H4 (cell line): ENCODE results near the gene LDLRAD4. TPM values are rescaled to one million over a fixed set of nuclear protein-coding genes. Genes with fewer than 3 reads are reported as not detected.

Experiments used
- DNase-seq: peaks from one replicate; pipeline ENCODE4 v3.0.0-alpha.2; 2015; ENCODE audit warnings: low spot score
- total RNA-seq: library from RNA; depleted of rRNA; stranded (reverse); fragments of >200 nt; shearing (Covaris generic); gene quantifications from 2 replicates; pipeline ENCODE4 v1.2.3, GENCODE V29; 2014

Gene LDLRAD4
- total RNA-seq, 1 experiment from 2014 or later = 6.9 TPM

DNA sequence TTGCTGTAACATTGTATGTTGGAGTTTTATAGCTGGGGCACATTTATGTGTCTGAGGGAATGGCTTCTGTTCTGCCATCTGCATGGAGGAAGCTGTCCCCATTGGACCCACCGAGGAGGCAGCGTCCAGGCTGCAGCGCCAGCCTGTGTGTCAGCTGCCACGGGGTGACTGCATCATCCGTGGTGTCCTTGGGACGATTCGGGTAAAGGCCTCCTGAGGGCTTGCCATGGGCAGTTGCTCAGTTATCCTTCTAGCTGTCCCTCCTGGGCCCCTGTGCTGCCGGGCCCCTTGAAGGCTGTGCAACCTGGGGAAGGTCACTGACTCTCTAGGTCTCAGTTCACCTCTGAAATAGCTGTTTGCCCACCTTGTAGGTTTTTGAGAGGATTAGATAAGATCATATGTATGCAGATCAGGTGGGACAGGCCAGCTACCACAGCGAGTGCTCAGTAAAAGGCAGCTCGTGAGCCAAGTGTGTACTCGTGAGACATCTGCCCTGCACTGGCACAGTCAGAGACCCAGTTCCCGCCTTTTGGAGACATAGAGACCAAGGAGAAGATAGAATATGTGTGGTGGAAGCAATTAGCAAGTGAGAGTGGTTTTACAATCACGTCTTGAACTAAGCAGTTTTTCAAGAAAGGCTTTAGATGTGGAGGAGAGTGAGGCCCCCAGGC lies 10.6 kb downstream of the LDLRAD4 start:
- no peak for DNase-seq

DNA sequence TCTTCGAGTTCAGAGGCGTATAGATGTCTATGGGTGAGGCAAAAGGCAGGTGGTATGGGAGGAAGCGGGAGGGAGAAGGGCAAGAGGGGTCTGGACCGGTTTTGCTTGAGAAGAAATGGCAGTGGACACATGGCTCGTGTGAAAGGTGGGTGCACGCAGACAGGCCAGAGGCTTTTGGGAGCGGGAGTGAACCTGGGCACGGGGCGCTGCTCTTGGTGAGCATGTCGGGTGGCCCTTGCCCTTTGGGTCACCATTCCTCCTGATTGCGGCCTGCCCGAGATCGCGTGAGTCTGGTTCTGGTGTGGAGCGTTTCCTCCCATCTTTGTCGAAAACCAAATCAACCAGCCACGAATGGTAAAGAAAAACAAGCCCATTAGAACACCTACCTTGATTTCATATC lies 12.6 kb downstream of the LDLRAD4 start:
- no peak for DNase-seq

- no peak for DNase-seq
Observed at GRCh38 chr18:13232086-13232917, 13.7 kb downstream of the LDLRAD4 start.

DNA sequence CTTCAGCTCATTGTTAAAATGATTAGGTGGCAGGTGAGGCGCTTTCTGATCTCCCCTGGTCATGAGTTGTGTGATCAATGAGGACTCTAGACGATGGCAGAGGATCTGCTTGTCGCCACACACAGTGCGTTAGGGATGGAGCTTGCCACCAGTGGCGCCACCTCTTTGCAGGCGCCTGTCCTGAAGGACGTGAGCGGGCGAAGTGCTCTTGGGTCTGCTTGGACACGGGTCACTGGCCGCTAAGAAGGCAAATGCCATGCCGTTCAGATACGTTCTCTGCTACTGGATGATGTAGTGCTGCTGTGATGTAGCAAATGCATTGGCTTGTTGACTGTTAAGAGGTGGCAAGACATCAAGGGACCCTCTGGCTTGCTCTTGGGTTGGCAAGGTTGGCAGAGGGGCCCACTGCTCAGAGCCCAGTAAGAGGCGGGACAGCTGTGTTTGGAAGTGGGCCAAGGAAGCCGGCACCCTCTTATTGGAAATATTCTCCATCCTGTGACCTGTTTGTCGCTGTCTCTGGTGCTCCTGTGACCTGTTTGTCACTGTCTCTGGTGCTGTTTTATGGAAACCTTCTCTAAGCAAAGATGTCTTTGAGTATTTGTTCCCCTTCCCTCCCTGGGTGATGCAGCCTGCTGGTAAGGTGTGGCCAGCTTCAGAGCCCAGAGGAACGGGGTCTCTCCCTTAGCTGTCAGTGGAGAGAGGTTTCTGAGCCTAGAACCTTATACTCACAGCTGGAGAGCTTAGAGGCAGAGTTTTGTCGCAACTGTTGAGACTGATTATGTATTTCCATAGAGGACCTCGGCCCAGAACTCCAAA lies 14.6 kb downstream of the LDLRAD4 start:
- DNase-seq = no peak

DNA sequence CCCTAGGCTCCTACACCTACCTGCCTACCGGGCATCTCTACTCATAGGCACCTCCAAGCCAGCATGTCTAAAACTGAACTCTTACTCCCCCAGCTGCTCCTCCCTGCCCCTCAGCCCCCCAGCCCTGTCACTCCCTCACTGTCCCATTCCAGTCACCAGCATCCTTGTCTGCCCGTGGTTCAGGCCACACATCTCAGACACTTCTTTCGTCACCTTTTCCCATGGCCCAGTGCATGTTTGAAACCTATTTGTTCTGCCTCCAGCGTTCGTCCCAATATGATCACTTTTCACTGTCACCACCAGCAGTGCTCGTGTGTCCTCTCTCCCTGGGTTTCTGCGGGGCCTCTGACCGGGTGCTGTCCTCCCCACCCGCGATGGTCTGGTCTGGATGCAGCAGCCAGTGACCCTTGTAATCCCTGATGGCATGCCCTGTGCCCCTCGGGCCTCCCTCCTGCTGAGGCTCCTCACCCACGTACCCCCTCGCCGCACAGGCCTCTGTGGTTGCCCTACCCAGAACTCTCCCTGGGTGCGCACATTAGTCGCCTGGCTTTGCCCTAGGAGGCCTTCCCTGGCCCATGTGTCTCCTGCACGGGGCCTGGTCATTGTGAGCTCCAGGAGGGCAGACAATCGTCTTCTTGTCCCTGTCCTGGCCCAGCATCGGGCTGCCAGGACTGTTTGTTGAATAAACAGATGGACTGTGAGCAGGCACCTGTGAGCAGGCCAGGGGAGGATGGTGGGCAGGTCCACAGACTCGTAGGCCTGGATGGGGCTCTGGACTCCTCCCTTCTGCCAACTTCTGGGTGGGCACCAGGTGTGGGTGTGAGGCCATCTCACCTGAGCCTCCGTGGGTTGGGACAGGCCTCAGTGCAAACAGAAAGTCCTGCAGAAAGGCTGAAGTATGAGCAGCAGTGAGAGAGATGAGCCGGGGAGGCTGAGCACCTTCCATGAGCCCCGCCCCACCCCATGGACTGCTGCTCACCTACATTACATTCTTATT lies 15.5 kb downstream of the LDLRAD4 start:
- DNase-seq = no peak

- no peak for DNase-seq
Observed at GRCh38 chr18:13235421-13235831, 16.9 kb downstream of the LDLRAD4 start.

DNA sequence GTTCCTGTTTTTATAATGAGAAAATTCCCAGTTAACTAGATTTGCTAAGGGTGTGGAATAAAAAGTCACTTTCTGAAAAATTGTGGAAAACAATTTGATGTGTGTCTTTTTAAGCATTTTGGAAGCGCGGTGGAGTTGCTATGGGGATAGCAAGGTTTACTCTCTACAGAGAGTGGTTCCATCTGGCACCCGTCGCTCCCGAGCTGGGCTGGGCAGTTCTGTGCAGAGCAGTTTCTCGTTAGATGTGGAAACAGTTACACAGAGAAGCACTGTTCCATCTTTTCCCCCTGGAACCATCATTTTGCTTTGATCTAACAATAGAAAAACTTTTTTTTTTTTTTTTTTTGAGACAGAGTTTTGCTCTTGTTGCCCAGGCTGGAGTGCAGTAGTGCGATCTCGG lies 17.4 kb downstream of the LDLRAD4 start:
- no peak for DNase-seq

DNA sequence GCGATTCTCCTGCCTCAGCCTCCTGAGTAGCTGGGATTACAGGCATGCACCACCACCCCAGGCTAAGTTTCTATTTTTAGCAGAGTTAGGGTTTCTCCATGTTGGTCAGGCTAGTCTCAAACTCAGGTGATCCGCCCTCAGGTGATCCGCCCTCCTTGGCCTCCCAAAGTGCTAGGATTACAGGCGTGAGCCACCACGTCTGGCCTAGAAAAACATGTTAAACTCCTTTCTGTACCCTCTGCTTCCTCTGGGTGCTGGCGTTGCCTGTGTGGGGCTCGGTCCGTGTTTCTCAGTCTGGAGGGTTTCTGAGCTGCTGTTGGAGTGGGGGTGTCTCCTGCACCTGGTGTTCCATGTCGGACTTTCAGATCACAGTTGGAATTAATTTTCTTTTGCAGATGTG lies 17.9 kb downstream of the LDLRAD4 start:
- no peak for DNase-seq

- DNase-seq = no peak
Observed at GRCh38 chr18:13237073-13237472, 18.5 kb downstream of the LDLRAD4 start.

DNA sequence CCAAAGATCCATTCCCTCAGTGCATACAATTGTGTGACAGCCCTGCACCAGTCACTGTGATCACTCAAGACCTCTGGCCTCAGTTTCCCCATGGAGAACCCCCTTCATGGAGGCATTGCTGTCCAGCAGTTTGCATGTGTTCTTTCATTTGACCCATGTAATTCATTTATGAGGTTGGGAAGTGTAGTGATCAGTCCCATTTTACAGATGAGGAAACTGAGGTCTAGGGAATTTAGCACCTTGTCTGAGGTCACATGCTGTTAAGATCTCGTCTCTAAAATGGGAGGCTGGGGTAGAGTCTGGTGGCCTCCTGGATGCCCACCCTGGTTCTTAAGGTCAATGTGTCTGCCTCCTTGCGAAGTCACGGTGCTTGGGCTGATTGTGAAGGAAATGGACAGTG lies 19.1 kb downstream of the LDLRAD4 start:
- DNase-seq = no peak

DNA sequence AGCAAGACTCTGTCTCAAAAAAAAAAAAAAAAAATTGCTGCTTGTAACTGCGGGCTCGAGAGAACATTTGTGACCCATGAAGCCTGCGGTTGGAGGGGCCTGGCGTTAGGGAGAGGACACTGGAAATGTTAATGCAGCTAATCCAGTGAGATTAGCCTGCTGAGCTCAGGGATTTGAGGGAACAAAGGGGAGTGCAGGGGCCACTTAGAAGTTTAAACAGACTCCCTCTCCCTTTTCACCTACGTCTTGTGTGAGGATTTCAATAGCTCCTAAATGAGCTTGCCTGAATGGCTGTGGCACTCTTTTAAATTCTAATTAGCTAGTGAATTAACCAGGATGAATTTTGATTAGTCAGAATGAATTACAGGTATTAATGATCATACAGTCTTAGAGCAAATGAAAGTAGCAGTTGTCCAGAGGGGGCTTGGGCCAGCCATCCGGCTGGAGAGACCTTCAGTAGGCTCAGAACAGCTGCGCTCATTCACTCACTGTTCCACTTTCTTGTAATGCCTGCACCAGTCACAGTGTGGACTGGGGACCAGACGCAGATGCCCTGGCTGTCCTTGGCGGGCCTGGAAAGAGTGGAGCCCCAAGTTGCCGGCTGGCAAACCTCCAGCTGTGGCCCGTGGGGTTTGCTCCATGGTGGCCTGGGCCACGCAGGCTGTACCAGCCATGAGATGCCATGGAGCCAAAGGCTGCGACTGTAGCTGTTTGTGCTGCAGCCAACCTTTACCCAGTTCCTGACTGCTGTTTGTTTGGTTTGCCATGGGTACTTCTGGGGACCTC lies 20.8 kb downstream of the LDLRAD4 start:
- no peak for DNase-seq

DNA sequence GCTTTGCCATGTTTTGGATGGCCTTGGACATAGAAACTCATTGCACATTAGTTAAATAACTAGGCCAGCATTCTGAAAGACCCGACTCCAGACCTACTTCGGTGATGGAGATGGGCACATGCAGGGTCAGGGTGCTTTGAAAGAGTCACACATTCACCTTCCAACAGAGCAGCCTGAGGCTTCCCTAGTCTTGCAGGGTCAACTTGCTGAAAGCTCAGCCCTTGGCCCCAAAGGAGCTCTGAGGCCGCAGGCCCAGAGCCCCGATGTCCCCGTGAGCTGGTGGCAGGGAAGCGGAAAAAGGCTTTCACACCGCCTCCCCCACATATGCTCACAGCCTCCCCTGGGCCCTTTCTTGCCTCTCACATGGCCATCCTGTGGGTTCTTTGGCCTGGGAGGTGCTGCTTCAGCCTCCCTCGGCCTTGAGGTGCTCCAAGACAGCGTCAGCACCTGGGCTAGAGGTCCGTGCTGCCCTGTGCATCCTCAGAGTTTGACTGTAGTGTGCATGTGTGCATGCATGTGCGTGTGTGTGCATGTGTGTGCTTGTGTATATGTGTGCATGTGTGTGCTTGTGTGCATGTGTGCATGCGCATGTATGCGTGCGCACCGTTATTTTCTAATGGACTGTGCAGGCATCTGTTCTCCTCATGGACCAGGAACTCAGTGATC lies 21.6 kb downstream of the LDLRAD4 start:
- no peak for DNase-seq

DNA sequence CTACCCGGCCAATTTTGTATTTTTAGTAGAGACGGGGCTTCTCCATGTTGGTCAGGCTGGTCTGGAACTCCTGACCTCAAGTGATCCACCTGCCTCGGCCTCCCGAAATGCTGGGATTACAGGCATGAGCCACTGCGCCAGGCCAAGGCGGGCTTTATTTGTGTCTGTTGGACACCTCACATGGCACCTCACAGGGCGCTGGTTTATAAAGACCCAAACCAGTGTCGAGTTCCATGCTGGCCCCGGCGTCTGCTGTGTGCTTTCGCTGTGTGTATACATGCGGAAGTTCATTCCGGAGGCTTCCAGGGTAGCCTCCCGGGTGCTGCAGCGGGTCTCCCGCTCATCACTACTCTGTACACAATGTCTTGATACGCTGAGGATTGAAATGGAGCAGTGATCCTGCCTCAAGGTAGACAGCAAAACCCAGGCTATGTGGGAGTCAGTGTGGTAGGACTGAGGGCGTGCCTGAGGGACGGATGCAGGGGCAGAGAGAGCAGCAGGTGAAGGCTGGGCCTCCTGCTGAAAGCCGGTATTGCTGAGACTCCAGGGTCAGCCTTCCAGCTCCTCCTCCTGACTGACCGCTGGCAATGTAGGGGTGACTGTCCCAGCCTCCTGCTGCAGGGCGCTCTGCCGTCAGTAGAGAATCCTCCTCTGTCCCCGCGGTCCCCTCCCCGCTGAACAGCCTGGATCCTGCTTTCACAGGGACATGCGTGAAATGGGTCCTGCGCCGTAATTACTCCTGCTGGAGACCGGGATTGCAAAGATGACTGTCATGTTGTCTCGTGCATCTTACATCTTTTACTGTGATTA lies 22.7 kb downstream of the LDLRAD4 start:
- DNase-seq = no peak

DNA sequence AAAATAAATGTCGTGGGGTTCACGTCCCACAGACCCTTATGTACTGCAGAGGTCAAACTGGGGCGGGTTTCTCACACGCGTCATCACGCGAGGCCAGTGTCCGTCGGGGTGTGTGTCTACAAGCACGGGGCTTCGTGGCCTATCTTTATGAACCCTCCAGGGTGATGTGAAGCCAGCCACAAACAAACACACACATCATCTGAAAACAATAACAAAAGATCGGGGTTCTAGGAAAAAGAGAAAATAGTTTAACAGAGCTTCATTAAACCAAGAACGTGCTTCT lies 23.3 kb downstream of the LDLRAD4 start:
- no peak for DNase-seq

DNA sequence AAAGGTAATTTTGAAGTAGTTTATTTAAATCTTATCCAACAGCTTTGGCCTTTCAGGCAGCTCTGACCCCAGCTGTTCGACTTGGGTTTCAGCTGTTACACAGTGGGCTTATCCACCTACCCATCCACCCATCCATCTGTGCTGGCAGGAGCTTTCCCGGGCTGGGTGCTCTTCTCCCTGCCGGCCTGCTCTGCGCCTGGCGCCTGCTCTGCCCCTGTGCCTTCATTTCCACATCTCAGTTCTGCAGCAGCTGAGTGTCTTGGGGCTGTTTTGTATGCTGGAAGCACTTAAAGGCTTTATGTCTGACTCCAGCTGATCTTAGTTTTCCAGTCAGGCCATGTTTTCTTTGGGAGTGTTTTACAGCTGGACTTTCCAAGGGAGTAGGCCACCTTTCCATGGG lies 24.2 kb downstream of the LDLRAD4 start:
- no peak for DNase-seq

DNA sequence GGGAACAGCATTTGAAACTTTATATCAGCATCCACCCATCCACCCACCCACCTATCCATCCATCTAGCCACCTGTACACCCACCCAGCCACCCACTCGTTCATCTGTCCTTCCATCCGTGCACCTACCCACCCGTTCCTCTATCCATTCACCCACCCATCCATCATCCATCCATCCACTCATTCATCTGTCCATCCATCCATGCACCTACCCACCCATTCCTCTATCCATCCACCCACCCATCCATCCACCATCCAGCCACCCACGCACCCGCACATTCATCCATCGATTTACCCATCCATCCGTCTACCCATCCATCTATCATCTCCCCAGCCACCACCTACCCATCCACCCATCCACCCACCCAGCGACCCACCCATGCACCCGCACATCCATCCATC lies 24.8 kb downstream of the LDLRAD4 start:
- DNase-seq = no peak

DNA sequence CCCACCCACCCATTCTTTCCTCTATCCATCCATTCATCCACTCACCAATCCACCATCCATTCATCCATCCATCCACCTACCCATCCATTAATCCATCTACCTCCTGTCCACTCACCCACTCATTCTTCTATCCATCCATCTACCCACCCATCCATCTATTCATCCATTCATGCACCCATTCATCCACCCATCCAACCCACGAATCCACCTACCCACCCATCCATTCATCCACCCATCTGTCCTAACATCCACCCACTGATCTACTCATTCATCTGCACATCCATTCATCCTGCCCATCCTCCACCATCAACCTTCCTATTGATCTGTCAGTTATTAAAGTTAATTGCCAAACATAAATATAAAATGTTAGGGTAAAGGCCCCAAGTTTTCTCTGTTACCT lies 25.6 kb downstream of the LDLRAD4 start:
- no peak for DNase-seq

GRCh38 chr18:13245481-13246000 lies 27.0 kb downstream of the LDLRAD4 start:
- DNase-seq = no peak

- no peak for DNase-seq
Observed at GRCh38 chr18:13246121-13246520, 27.6 kb downstream of the LDLRAD4 start.
